Measurements from ENCODE around the gene SAMD4A. TPM values are rescaled to one million over a fixed set of nuclear protein-coding genes. Genes with fewer than 3 reads are reported as not detected.

Gene SAMD4A
- total RNA-seq, 1 donor = 61.3 TPM

DNA sequence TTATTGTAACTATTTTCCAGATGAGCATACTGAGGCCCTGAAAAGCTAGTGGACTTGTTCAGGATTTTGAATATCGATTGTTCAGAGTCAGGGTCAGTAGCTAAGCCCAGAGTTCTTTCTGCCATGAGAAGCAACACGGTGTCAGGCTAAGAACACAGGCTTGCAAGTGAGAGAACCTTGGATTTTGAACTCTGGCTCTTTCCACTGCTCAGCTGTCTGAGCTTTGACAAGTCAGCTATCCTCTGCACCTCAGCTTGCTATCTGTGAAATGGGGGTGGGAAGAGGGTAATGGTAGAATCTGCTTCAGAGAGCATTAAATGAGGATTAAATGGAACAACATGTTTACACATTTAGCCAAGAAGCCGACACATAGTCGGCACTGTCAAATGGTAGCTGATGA, 157.2 kb downstream of the SAMD4A start:
- DNase-seq (ENCODE audit: low read depth) = no peak
- TF ChIP-seq, protein P1, sequence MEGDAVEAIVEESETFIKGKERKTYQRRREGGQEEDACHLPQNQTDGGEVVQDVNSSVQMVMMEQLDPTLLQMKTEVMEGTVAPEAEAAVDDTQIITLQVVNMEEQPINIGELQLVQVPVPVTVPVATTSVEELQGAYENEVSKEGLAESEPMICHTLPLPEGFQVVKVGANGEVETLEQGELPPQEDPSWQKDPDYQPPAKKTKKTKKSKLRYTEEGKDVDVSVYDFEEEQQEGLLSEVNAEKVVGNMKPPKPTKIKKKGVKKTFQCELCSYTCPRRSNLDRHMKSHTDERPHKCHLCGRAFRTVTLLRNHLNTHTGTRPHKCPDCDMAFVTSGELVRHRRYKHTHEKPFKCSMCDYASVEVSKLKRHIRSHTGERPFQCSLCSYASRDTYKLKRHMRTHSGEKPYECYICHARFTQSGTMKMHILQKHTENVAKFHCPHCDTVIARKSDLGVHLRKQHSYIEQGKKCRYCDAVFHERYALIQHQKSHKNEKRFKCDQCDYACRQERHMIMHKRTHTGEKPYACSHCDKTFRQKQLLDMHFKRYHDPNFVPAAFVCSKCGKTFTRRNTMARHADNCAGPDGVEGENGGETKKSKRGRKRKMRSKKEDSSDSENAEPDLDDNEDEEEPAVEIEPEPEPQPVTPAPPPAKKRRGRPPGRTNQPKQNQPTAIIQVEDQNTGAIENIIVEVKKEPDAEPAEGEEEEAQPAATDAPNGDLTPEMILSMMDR (IDR thresholded peaks at IDR 0.05; ENCODE audit: insufficient read depth, low read depth, low read length) = no peak
- no peak overlapping the region for H3K4me3 ChIP-seq (ENCODE audit: low read depth, low read length)

DNA sequence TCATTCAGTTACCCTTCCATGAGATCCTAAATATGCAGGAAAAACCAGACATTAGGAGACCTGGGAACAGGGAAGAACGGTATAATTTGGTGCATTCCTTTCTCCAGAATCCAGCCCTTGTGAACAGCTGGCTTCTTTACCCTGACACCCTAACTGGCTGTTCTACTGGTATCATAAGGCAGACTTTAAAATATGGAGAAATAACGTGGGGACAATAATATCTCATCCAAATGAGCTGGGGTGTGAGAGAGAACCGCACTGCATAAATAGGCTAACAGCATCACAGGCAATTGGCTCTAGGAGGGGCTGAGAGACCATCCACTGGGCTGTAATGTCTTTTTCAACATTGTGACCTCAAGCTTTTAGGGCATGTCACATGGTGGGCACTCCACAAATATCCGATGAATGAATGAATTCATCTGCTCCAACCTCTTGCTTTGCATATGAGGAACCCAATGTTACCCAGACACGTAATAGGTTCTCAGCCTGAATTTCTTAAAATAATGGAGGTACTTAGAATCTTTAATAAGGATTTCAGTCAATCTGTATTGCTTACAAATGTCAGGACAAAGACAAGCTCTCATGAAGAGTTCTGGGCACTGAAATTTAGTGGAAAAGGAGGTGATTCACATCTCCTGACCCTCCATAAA, 157.9 kb downstream of the SAMD4A start:
- TF ChIP-seq, protein P1 (IDR thresholded peaks at IDR 0.05; ENCODE audit: insufficient read depth, low read depth, low read length) = no peak
- H3K4me3 ChIP-seq (ENCODE audit: low read depth, low read length) = no peak overlapping the region
- no peak for DNase-seq (ENCODE audit: low read depth)

DNA sequence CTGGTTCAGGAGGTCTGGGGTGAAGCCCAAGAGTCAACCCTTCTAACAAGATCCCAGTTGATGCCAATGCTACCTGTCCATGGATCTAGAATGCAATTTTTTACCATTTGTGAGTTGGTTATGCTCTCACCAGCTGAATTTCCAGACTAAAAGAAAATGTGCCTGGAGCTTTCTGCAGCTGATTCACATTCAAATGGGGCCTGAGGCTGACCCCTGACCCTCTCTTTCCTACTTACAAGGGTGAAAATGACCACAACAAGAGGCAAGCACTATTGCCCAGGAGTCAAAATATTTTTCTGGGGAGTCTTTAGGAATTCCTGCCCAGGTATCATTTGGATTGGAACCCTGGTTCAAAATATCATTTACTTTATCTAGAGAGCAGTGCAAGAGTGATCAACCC, 159.1 kb downstream of the SAMD4A start:
- TF ChIP-seq, protein P1 (IDR thresholded peaks at IDR 0.05; ENCODE audit: insufficient read depth, low read depth, low read length) = no peak
- DNase-seq (ENCODE audit: low read depth) = no peak
- H3K4me3 ChIP-seq (ENCODE audit: low read depth, low read length) = no peak overlapping the region

DNA sequence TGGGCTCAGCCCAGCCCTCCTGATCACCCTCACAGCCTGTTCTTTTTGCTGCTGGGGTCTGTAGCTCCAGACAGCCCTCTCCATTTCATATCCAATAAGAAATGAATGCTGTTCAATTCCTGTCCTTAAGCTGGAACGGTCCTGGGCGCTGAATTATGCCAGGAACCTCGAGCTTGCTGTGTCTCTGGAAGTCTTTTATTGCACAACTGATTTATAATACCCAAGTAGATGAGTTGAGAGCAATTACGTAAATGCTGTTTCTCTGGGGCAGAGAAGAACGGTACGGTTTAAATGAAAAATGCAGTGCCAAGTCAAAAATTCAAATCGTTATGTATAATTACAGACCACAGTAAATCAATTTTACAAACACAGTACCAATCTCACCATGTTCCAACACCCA, 161.0 kb downstream of the SAMD4A start:
- TF ChIP-seq, protein P1 (IDR thresholded peaks at IDR 0.05; ENCODE audit: insufficient read depth, low read depth, low read length) = no peak
- DNase-seq (ENCODE audit: low read depth) = peak; percentile 84
- H3K4me3 ChIP-seq (ENCODE audit: low read depth, low read length) = no peak overlapping the region

DNA sequence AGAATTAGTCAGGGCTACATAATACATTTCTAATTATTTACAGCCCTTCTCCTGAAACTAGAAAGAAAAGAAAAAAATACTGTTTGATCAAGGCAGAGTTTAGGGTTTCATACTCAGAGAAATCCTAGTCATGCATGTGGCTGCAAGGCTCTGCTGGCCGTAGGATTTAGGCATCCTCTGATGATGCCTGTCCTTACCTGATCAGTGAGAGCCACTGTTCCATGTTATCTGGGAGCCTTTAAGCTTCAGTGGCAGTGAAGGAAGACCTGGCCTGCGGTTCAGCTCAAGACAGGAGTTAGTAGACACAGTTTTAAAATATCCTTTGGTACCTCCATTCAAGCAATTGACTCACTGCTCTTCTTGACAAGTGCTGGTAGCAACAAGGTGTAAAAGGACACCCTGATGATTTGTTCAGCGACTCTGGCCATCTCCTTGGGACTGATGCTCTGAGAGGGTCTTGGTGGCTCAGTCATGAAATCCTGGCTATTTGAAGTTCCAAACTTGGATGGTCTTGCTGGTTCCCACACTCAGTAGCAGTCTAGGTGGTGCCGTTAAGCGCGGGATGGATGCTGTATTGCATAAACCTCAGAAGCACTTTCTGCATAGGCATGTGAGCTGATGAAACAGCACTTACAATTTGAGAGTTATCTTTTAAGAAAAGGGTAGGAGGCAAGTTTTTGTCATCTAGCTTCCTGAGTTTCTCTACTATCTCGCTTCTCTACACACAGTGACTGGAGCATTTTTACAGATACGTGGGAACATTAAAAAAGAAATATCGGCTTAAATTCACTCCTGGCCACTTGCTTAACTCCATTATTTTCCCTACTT, 162.0 kb downstream of the SAMD4A start:
- TF ChIP-seq, protein P1 (IDR thresholded peaks at IDR 0.05; ENCODE audit: insufficient read depth, low read depth, low read length) = no peak
- no peak overlapping the region for H3K4me3 ChIP-seq (ENCODE audit: low read depth, low read length)
- DNase-seq (ENCODE audit: low read depth) = peak; percentile 71

DNA sequence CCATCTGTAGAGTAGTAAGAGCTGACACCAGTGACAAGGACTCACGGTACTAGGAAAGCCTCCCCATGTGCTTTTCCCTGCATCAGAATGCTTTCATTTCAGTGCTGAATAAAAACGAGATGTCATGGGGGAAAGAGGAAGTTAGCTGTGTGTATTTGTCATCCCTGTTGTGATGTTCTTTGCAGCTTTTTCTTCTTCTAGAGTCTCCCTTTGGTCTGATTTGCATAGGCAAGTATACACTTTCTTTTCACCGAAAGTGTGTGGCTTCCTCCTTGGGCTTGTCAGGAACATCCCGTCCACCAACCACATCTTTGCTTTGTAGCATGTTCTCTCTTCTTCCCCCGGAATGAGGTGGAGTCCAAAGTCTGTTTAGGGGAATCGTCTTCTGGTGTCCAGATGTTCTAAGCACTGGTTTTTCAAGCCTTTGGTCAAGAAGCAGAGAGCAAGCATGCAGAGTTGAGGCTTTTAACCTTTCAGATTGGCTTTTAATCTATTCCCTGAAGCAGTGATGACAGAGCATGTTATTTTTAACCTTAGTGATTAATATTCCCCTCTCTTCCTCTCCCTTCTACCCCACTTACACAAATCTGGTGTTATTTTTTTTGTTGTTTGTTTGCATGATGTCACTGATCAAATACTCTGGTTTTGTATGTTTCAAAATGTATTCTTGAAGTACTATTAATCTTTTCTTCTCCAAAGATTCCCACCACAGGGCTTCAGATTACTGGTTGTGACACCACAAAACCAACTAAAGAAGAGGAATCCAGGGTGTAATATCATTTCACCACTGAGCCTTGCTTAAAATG, 163.4 kb downstream of the SAMD4A start:
- peak; percentile 96 for DNase-seq (ENCODE audit: low read depth)
- H3K4me3 ChIP-seq (ENCODE audit: low read depth, low read length) = peak overlapping the region; percentile 58
- TF ChIP-seq, protein P1 (IDR thresholded peaks at IDR 0.05; ENCODE audit: insufficient read depth, low read depth, low read length) = no peak
